HEK293T (cell line): ENCODE data around the gene LIFR.

ENCODE experiments used
- ARNT ChIP-seq: fragments of 450-650 bp; IDR thresholded peaks from 2 replicates; pipeline ENCODE4 v1.6.1; 2017; ENCODE audit warnings: mild to moderate bottlenecking
- BHLHE40 ChIP-seq: fragments of 450-650 bp; IDR thresholded peaks from 2 replicates; pipeline ENCODE4 v1.6.1; 2016; ENCODE audit warnings: mild to moderate bottlenecking, moderate library complexity, borderline replicate concordance
- CTBP1 ChIP-seq: fragments of 450-650 bp; IDR thresholded peaks from 2 replicates; pipeline ENCODE4 v1.6.1; 2016; ENCODE audit warnings: borderline replicate concordance
- ELF4 ChIP-seq: fragments of 450-650 bp; IDR thresholded peaks from 2 replicates; pipeline ENCODE4 v1.6.1; 2017; ENCODE audit warnings: antibody characterized with exemption
- FOXK2 ChIP-seq: fragments of 450-650 bp; IDR thresholded peaks from 2 replicates; pipeline ENCODE4 v1.6.1; 2016; ENCODE audit warnings: mild to moderate bottlenecking
- FOXM1 ChIP-seq: fragments of 450-650 bp; IDR thresholded peaks from 2 replicates; pipeline ENCODE4 v1.6.1; 2017; ENCODE audit warnings: mild to moderate bottlenecking, borderline replicate concordance
- HDGF ChIP-seq: fragments of 450-650 bp; IDR thresholded peaks from 2 replicates; pipeline ENCODE4 v1.6.1; 2017; ENCODE audit warnings: antibody characterized with exemption, borderline replicate concordance
- NFRKB ChIP-seq: fragments of 450-650 bp; IDR thresholded peaks from 2 replicates; pipeline ENCODE4 v1.6.1; 2016; ENCODE audit warnings: mild to moderate bottlenecking, moderate library complexity
- PKNOX1 ChIP-seq: fragments of 450-650 bp; IDR thresholded peaks from 2 replicates; pipeline ENCODE4 v1.6.1; 2016
- SP1 ChIP-seq: fragments of 450-650 bp; IDR thresholded peaks from 2 replicates; pipeline ENCODE4 v1.6.1; 2017
- SUZ12 ChIP-seq: fragments of 450-650 bp; IDR thresholded peaks from 2 replicates; pipeline ENCODE4 v1.6.1; 2016; ENCODE audit warnings: mild to moderate bottlenecking
- TARDBP ChIP-seq: fragments of 450-650 bp; IDR thresholded peaks from 2 replicates; pipeline ENCODE4 v1.6.1; 2016
- ZNF384 ChIP-seq: fragments of 450-650 bp; IDR thresholded peaks from 2 replicates; pipeline ENCODE4 v1.6.1; 2016

GRCh38 chr5:38559428-38559827 lies 3.0 kb upstream of the LIFR start:
- no peak for TF ChIP-seq ARNT
- TF ChIP-seq FOXK2 = no peak
- TF ChIP-seq FOXM1 = no peak
- TF ChIP-seq SP1 = no peak
- no peak for TF ChIP-seq NFRKB
- TF ChIP-seq HDGF = no peak
- TF ChIP-seq BHLHE40 = no peak
- TF ChIP-seq CTBP1 = no peak
- TF ChIP-seq ELF4 = no peak
- no peak for TF ChIP-seq ZNF384
- no peak for TF ChIP-seq PKNOX1
- no peak for TF ChIP-seq SUZ12
- TF ChIP-seq TARDBP = no peak
